Spleen (tissue), 11 donors: Measurements from ENCODE around the gene NEBL. TPM values are rescaled to one million over a fixed set of nuclear protein-coding genes. Genes with fewer than 3 reads are reported as not detected.

Source experiments
- DNase-seq: peaks from one replicate; pipeline ENCODE4 v3.0.0-alpha.2; 2020
- H3K27ac ChIP-seq, 8 donors: fragments of 200-600 bp; sonication (generic) in 7 of 8; 1 replicate in 4 of 8; 2 replicates in 4 of 8; pipeline versions ENCODE4 v1.5.0 to v1.8.0; 2016 to 2021; ENCODE audit warnings: inconsistent platforms in 4 of 8, mild to moderate bottlenecking in 4 of 8, moderate library complexity in 1 of 8
- H3K27me3 ChIP-seq, 7 donors: fragments of 200-600 bp; sonication (generic) in 6 of 7; replicated peaks in 1 of 7; 1 replicate in 4 of 7; 2 replicates in 3 of 7; pipeline versions ENCODE4 v1.5.0 to v1.8.0; 2016 to 2021; ENCODE audit warnings: inconsistent platforms in 3 of 7, mild to moderate bottlenecking in 1 of 7
- H3K36me3 ChIP-seq, 6 donors: fragments of 200-600 bp; sonication (generic) in 5 of 6; 1 replicate in 4 of 6; 2 replicates in 2 of 6; pipeline versions ENCODE4 v1.5.0 to v1.8.0; 2016 to 2021; ENCODE audit warnings: inconsistent platforms in 2 of 6
- H3K4me1 ChIP-seq, 6 donors: fragments of 200-600 bp; sonication (generic) in 5 of 6; 1 replicate in 3 of 6; 2 replicates in 3 of 6; pipeline versions ENCODE4 v1.5.0 to v1.8.0; 2016 to 2021; ENCODE audit warnings: inconsistent platforms in 3 of 6
- H3K4me3 ChIP-seq, 8 donors: fragments of 200-600 bp; sonication (generic) in 7 of 8; 1 replicate in 4 of 8; 2 replicates in 4 of 8; pipeline versions ENCODE4 v1.5.0 to v1.8.0; 2016 to 2021; ENCODE audit warnings: inconsistent platforms in 4 of 8, mild to moderate bottlenecking in 4 of 8, moderate library complexity in 2 of 8
- H3K9me3 ChIP-seq, 8 donors: fragments of 200-600 bp; sonication (generic) in 7 of 8; 1 replicate in 4 of 8; 2 replicates in 4 of 8; pipeline versions ENCODE4 v1.5.0 to v1.8.0; 2016 to 2021; ENCODE audit warnings: inconsistent platforms in 4 of 8
- CTCF ChIP-seq, 11 experiments: fragments of 200-600 bp in 7 of 11; fragments of 450-650 bp in 4 of 11; sonication (generic) in 4 of 11; IDR thresholded peaks in 8 of 11; conservative IDR thresholded peaks in 3 of 11; 1 replicate in 7 of 11; 2 replicates in 4 of 11; pipeline versions ENCODE4 v1.4.0 to v1.8.0; 2016 to 2021; ENCODE audit warnings: antibody characterized with exemption in 11 of 11, inconsistent platforms in 4 of 11, mild to moderate bottlenecking in 1 of 11
- POLR2A ChIP-seq, 3 donors: fragments of 450-650 bp; IDR thresholded peaks; one replicate each; pipeline ENCODE4 v1.5.1; 2017; ENCODE audit warnings: antibody characterized with exemption in 3 of 3, mild to moderate bottlenecking in 1 of 3
- POLR2AphosphoS5 ChIP-seq, 3 donors: sonication (generic); formaldehyde crosslinking; IDR thresholded peaks; one replicate each; pipeline ENCODE4 v1.5.1; 2017; ENCODE audit warnings: antibody characterized with exemption in 3 of 3
- WGBS, 5 donors: extraction: QIAGEN DNeasy Blood & Tissue Kit in 3 of 5; methylation state at CpG; one replicate each; pipeline versions ENCODE4 v1.1.5 to v1.1.7; 2013 to 2018; 5-methylcytosine and 5-hydroxymethylcytosine counted together
- intact Hi-C: fragments of 100-400 bp; cut with DNase I; formaldehyde crosslinking; loops from one replicate; pipeline ENCODE4 v1.15.0; 2023; ENCODE audit warnings: low total_unique reads
- polyA plus RNA-seq, 3 donors: library from polyadenylated mRNA; stranded (reverse); fragments of 200-250 nt; gene quantifications; one replicate each; pipeline ENCODE4 v1.2.1, GENCODE V29; 2013
- total RNA-seq, 7 donors: library from RNA; depleted of rRNA in 3 of 7; stranded (reverse); fragments of >200 nt in 3 of 7; fragmentation: NEBNext Ultra II Directional in 4 of 7; extraction: Animal tissue kit (Norgen Biotek cat#: 25700) in 4 of 7; gene quantifications; one replicate each; pipeline versions ENCODE4 v1.1.0 to v1.2.1, GENCODE V29; 2016 to 2021
- donor health status: healthy with polysubstance abuse.
- donor health status: DM: no; HTN: no; CAD: no; lungs with moderate emphysema.
- donor health status: DM: no; HTN: no; CAD: no.
- donor health status: Bipolar disorder and iron deficiency.
- donor health status: healthy.
- donor health status: DM: no; HTN: no; CAD: no.
- donor health status: DM: yes; HTN: yes; CAD: no.

The NEBL gene
- total and polyA plus RNA-seq, 10 donors = 0.08 to 2.7 (median 0.54) TPM

GRCh38 chr10:20748551-20748950 lies 148.6 kb downstream of the NEBL start:
- intact Hi-C loops = no loop called here
- H3K27me3 ChIP-seq = no peaks in the 10 kb centered on the region
- TF ChIP-seq POLR2AphosphoS5 (IDR thresholded peaks at IDR 0.05) (no peak), CTCF (IDR thresholded peaks at IDR 0.05 in 8 of 11, conservative IDR thresholded peaks at IDR 0.05 in 3 of 11) (no peak), POLR2A (IDR thresholded peaks at IDR 0.05) (no peak)
- H3K4me3 ChIP-seq = no peak overlapping the region
- no peak for DNase-seq
- peaks cover 4 to 30% (median 25%) of the 10 kb centered on the region in 8 donors for H3K9me3 ChIP-seq
- WGBS, 5 donors = 62 to 85% (median 72%) methylated on average over 2 of the region's 2 CpGs
- H3K4me1 ChIP-seq = no peaks in the 10 kb centered on the region
- no peak overlapping the region for H3K27ac ChIP-seq
- no peaks in the 10 kb centered on the region for H3K36me3 ChIP-seq

DNA sequence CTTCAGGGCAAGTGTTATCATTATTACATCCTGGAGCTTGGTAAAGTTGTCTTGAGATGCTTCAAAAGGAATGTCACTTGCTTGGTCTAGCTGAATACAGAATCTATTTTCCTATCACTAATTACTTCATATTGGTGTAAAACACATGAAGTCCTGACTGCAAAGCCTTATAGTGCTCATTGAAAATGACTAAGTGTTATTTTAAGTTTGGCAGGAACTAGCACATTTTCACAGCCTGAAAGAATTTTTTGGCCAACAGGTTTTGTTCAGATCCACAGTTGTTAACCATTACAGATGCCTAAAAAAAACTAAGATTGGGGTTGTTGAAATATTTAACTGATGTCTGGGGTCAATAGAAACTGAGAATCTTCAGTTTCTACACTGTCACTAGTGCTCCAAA lies 149.3 kb downstream of the NEBL start:
- peaks cover 4 to 30% (median 25%) of the 10 kb centered on the region in 8 donors for H3K9me3 ChIP-seq
- no peak overlapping the region for H3K27ac ChIP-seq
- no peaks in the 10 kb centered on the region for H3K4me1 ChIP-seq
- no peak for DNase-seq
- intact Hi-C loops = no loop called here
- H3K4me3 ChIP-seq = no peak overlapping the region
- H3K36me3 ChIP-seq = no peaks in the 10 kb centered on the region
- H3K27me3 ChIP-seq = no peaks in the 10 kb centered on the region
- TF ChIP-seq POLR2A (IDR thresholded peaks at IDR 0.05) (no peak), POLR2AphosphoS5 (IDR thresholded peaks at IDR 0.05) (no peak), CTCF (IDR thresholded peaks at IDR 0.05 in 8 of 11, conservative IDR thresholded peaks at IDR 0.05 in 3 of 11) (no peak)

- H3K4me3 ChIP-seq = no peak overlapping the region
- no peaks in the 10 kb centered on the region for H3K36me3 ChIP-seq
- no peak overlapping the region for H3K27ac ChIP-seq
- no peaks in the 10 kb centered on the region for H3K27me3 ChIP-seq
- TF ChIP-seq CTCF (IDR thresholded peaks at IDR 0.05 in 8 of 11, conservative IDR thresholded peaks at IDR 0.05 in 3 of 11) (no peak), POLR2A (IDR thresholded peaks at IDR 0.05) (no peak), POLR2AphosphoS5 (IDR thresholded peaks at IDR 0.05) (no peak)
- no peak for DNase-seq
- no peaks in the 10 kb centered on the region for H3K4me1 ChIP-seq
- H3K9me3 ChIP-seq = peaks cover 4 to 30% (median 25%) of the 10 kb centered on the region in 8 donors
- intact Hi-C loops = no loop called here
- WGBS, 5 donors = 85 to 93% (median 91%) methylated on average over 7 of the region's 7 CpGs
Observed at GRCh38 chr10:20746856-20747255, 150.3 kb downstream of the NEBL start.

GRCh38 chr10:20745556-20746375 lies 151.3 kb downstream of the NEBL start:
- TF ChIP-seq CTCF (IDR thresholded peaks at IDR 0.05 in 8 of 11, conservative IDR thresholded peaks at IDR 0.05 in 3 of 11) = no peak
- TF ChIP-seq POLR2A (IDR thresholded peaks at IDR 0.05) = no peak
- TF ChIP-seq POLR2AphosphoS5 (IDR thresholded peaks at IDR 0.05) = no peak
- 82 to 93% (median 89%) methylated on average over 7 of the region's 7 CpGs for WGBS, 5 donors
- Histone ChIP-seq H3K27me3 (no peaks in the 10 kb centered on the region), H3K4me1 (no peaks in the 10 kb centered on the region), H3K36me3 (no peaks in the 10 kb centered on the region), H3K27ac (no peak overlapping the region), H3K4me3 (no peak overlapping the region), H3K9me3 (peaks cover 4 to 23% (median 19%) of the 10 kb centered on the region in 8 donors)
- intact Hi-C loops = no loop called here
- DNase-seq = no peak
